WTC11 (cell line): ENCODE measurements around the gene RBCK1.

Experiments used
- CREM ChIP-seq: sonication (generic); formaldehyde crosslinking; IDR thresholded peaks from 2 replicates; pipeline ENCODE4 v1.8.1; 2022; ENCODE audit warnings: mild to moderate bottlenecking, missing genetic modification reagents, moderate library complexity
- CTCF ChIP-seq: fragments of 200-600 bp; IDR thresholded peaks from 2 replicates; pipeline ENCODE4 v1.8.0; 2022; ENCODE audit warnings: antibody characterized with exemption
- MAX ChIP-seq: sonication (generic); formaldehyde crosslinking; IDR thresholded peaks from 2 replicates; pipeline ENCODE4 v1.8.0; 2022; ENCODE audit warnings: mild to moderate bottlenecking, missing genetic modification reagents
- PREB ChIP-seq: sonication (generic); formaldehyde crosslinking; IDR thresholded peaks from 2 replicates; pipeline ENCODE4 v1.8.1; 2022; ENCODE audit warnings: mild to moderate bottlenecking, missing genetic modification reagents, moderate library complexity, borderline replicate concordance
- USF2 ChIP-seq: sonication (generic); formaldehyde crosslinking; IDR thresholded peaks from 2 replicates; pipeline ENCODE4 v1.8.1; 2023; ENCODE audit warnings: mild to moderate bottlenecking, missing genetic modification reagents, moderate library complexity
- ZNF396 ChIP-seq: fragments of 250-450 bp; sonication (Bioruptor Pico); IDR thresholded peaks from 2 replicates; pipeline ENCODE4 v1.8.0; 2021; ENCODE audit warnings: mild to moderate bottlenecking, moderate library complexity, borderline replicate concordance

DNA sequence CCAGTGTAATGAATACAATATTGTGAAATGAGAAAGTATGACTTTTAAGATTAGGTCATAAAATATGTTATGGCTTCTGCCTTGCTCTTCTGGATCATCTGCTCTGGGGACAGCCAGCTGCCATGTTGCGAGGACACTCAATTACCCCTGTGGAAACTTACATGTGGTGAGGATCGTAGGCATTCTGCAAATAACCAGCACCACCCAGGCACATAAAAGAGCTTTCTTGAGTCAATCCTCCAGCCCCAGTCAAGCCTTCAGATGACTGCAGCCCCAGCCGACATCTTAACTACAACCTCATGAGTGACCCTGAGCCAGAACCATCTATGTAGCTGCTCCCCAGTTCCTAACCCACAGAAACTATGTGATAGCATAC lies 4.5 kb upstream of the RBCK1 start:
- no peak for TF ChIP-seq PREB (CRISPR knock-in tag)
- no peak for TF ChIP-seq CTCF
- TF ChIP-seq CREM (CRISPR knock-in tag) = no peak
- no peak for TF ChIP-seq MAX (CRISPR knock-in tag)
- TF ChIP-seq ZNF396 (CRISPR knock-in tag) = no peak
- TF ChIP-seq USF2 (CRISPR knock-in tag) = no peak
